NCI-H2107 treated with DMSO at 0.1 percent for 48 hours (cell line): Measurements from ENCODE around the gene SLC11A1.

Source experiments
- DNase-seq: peaks from one replicate; lab custom pipeline; 2025; ENCODE audit not compliant: unreplicated experiment; lab: John Stamatoyannopoulos, UW

The SLC11A1 gene

DNA sequence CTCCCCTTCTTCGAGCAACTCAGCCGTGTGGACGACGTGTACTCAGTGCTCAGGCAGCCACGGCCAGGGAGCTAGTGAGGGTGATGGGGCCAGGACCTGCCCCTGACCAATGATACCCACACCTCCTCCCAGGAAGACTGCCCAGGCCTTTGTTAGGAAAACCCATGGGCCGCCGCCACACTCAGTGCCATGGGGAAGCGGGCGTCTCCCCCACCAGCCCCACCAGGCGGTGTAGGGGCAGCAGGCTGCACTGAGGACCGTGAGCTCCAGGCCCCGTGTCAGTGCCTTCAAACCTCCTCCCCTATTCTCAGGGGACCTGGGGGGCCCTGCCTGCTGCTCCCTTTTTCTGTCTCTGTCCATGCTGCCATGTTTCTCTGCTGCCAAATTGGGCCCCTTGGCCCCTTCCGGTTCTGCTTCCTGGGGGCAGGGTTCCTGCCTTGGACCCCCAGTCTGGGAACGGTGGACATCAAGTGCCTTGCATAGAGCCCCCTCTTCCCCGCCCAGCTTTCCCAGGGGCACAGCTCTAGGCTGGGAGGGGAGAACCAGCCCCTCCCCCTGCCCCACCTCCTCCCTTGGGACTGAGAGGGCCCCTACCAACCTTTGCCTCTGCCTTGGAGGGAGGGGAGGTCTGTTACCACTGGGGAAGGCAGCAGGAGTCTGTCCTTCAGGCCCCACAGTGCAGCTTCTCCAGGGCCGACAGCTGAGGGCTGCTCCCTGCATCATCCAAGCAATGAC is 22.4 kb downstream of the SLC11A1 start:
- DNase-seq: no peak

DNA sequence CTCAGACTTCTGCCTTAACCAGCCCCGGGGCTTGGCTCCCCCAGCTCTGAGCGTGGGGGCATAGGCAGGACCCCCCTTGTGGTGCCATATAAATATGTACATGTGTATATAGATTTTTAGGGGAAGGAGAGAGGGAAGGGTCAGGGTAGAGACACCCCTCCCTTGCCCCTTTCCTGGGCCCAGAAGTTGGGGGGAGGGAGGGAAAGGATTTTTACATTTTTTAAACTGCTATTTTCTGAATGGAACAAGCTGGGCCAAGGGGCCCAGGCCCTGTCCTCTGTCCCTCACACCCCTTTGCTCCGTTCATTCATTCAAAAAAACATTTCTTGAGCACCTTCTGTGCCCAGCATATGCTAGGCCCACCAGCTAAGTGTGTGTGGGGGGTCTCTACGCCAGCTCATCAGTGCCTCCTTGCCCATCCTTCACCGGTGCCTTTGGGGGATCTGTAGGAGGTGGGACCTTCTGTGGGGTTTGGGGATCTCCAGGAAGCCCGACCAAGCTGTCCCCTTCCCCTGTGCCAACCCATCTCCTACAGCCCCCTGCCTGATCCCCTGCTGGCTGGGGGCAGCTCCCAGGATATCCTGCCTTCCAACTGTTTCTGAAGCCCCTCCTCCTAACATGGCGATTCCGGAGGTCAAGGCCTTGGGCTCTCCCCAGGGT is 23.1 kb downstream of the SLC11A1 start:
- DNase-seq: no peak

DNA sequence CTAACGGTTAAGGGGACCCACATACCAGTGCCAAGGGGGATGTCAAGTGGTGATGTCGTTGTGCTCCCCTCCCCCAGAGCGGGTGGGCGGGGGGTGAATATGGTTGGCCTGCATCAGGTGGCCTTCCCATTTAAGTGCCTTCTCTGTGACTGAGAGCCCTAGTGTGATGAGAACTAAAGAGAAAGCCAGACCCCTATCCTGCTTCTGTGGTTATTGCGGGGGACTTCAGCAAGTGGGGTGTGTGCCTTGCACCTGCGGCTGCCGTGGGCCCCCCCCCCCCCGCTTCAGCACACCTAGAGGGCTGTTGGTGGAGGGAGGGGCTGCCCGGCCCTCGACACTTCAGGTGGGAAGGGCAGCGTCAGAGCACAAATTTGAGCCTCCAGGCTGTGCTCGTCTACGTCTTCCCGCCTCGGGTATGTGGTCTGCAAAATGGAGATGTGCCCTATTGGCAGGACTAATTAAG is 23.7 kb downstream of the SLC11A1 start:
- DNase-seq: no peak

DNA sequence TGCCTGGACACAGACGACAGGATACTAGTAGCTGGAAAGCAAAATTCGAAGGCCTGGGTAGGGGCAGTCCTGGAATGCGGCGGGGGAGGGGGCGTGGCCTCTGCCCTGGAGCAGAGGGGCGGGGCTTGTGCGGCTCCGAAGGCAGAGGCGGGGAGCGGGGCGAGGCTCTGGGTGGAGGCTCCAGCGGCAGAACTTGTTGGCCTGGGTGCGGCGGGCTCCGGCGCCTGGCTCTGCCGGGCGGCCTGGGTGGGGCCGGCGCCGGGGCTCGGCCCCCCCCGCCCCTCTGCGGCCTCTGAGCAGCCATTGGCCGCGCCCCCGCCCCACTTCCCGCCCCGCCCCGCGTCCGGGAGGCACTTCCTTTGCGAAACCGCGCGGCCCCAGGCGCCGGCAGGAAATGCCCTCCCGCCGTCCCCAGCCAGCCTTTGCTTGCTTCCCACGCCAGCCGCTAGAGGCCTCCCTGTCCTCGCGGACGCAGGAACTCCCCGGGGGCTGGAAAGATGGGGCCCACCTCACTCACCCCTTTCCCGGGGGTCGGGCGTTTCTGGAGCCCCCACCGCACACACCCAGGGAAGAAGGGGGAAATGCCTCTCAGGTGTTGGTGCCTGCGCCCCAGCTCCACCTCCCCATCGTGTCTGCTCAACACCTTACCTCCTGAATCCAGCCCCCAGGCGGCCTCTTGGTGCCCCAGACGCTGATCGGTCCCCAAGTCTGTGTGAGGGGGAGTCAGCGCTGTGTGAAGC is 24.3 kb downstream of the SLC11A1 start:
- peak; percentile 77 for DNase-seq

DNA sequence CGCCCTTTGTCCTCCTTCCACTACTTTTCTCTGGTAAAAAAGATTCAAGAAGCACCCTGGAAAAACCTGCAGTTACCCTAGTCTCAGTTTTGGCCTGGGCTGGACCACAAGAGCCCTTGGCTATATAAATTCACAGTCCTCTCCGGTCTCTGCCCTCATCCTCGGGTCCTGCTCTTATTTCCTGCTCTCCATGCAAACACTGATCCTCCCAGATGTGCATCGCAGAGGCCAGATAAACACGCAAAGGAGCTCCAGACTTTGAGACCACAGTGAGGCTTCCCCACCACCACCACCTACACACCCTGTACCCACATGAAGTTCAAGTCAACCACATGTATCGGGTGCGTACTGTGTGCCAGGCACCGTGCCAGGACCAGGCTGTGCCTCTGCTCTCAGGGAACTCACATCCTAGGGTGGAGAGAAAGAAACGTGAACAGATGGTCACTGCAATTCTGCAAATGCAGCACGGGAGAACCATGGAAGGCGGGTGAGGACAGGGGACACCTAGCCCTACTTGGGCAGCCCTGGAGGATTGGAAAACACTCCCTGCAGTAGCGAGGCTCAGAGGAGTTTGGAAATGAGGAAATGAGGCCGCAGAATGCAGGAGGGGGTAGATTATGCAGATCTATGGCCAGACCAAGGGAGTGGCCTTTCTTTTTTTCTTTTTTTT is 25.0 kb downstream of the SLC11A1 start:
- peak; percentile 12 for DNase-seq

DNA sequence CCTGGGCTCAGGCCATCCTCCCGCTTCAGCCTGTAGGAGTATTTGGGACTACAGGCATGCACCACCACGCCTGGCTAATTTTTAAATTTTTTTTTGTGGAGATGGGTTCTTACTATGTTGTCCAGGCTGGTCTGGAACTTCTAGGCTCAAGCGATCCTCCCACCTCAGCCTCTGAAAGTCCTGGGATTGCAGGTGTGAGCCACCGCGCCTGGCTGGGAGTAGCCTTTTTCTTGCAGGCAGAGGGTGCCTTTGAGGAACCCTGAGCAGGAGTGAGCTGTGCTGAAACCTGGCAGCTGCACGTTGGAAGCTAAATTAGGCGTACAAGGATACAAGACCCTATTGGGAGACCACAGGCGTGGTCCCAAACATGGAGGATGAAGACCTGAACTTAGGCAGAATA is 25.6 kb downstream of the SLC11A1 start:
- no peak for DNase-seq

DNA sequence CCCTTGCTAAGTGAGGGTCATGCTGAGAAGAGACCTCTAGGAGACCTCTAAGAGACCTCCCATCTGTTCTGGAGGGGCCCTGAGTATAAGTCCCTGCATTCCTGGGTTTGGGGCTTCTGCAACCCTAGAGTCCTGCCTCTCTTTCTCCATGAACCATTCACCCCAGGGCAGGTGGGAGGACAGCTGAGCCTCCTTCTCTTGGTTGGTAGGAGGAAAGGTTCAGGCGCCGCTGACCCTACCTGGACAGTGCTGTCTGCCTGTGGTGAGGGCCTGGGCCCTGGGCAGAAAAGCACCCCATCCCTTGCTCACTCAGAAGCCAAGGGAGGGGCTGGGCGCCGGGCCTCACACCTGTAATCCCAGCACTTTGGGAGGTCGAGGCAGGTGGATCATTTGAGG is 36.2 kb downstream of the SLC11A1 start:
- DNase-seq: no peak

DNA sequence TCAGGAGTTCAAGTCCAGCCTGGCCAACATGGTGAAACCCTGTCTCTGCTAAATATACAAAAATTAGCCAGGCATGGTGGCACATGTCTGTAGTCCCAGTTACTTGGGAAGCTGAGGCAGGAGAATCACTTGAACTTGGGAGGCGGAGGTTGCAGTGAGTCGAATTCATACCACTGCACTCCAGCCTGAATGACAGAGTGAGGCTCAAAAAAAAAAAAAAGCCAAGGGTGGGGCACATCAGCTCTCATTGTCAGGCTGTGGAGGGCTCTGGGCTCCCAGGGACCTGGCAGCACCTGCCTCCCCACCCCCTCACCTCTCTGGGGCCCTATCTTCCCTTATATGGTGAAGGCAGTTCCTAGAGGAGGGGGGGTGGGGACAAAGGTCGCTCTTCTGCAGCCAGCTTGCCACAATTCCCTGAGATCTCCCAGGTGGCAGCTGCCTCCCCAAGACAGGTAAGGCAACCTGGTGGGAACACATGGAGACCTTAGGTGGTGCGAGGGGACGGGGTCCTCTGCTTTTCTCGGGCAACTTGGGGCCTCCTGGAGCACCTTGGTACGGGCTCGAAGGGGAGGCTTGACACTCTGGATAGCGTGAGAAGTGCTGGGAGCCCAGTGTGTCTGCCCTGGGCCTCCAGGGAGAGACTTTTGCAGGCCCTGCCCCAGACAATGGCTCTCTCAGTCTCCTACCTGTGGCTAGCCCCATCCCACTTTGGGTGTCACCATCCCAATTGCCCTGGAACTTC is 36.8 kb downstream of the SLC11A1 start, which contains the start of gene VIL1:
Gene VIL1 (plus strand): TSS at position 407 of the 742 bp plus-strand sequence. CDS start 4,656 bp downstream, outside the sequence.
- no peak for DNase-seq

DNA sequence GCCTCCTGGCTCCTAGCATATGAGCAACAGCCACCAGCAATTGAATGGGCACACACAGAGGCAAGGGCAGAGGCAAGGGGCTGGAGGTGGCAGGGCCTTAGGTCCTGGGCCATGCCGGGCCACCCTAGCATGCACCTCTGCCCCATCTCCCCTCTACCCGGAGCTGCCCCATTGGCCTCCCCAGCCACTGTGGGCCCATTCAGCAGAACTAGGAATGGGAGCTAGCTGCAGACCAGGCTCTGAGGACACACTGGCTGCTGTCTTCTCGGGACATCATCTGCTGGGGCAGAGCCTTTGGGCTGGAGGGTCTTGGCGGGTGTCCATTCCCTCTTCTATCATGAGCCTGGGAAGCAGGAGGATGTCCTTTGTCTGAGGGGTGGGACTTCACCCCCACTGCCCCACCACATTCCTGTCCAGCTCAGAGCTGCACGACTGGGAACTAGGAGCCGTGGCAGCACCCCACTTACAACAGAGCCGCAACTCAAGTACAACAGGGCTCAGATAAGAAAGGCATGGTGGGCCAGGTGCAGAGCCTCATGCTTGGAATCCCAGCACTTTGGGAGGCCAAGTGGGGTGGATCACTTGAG is 37.6 kb downstream of the SLC11A1 start:
- no peak for DNase-seq

DNA sequence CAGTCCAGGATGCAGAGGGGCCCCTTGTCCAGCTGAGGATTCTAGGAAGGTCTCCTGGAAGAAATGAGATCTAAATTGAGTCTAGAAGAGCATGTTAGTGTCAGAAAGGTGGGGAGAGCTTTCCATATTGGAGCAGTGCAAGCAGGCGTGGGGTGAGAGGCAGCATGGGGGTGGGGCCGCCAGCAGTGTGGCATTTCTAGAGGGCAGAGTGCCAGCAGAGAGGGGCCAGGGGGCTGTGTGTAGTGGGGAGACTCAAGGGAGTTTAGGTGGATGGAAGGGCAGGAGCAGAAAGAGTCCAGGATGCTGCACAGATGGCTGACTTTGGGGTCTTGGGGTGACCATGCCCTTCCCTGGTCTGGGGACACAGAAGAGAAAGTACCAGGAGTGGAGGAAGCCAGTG is 39.0 kb downstream of the SLC11A1 start:
- DNase-seq: no peak

DNA sequence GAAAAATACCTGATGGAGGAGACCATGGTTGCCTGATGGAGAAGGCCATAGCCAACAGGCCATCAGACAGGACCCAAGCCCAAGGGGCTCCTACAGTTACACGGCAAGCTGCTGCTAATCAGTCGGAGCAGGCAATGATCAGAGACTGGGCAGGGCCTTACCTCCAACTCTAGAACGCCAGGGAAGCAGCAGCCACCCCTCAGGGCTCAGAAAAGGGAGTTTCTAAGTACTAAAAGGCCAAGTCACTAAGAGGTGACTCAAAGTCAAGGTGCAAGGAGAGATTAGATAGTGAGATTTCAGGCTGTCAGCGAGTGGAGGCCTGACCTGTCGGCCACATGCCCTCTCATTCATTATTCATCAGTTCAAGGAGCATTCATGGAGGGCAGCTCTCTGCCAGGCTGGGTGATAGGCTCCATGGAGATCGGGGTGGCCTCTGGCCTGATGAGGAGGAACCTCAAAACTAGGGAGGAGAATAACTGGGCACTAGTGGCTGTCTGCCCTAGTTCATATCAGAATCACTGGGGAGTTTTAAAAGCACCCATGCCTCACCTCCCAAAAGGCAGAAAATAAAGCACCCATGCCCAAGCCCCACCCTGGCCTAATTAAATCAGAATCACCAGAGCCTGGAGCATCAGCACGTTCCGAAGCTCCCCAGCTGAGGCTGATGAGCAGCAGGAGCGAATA is 40.5 kb downstream of the SLC11A1 start:
- DNase-seq: no peak

DNA sequence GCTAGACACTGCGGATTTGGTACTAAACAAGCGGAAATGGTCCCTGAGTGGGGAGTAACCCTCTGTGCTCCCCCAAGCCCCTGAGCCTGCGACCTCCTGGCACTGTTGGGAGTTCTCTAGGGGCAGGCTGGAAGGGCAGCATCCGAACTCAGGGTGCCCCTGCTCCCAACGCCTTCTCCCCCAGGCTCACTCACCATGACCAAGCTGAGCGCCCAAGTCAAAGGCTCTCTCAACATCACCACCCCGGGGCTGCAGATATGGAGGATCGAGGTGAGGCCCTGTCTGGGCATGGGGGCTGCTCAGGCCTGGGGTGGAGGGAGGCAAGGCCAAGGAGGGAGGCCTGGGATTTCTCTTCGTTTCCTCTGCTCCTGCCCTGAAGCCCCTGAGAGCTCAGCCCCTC is 41.5 kb downstream of the SLC11A1 start:
- no peak for DNase-seq

DNA sequence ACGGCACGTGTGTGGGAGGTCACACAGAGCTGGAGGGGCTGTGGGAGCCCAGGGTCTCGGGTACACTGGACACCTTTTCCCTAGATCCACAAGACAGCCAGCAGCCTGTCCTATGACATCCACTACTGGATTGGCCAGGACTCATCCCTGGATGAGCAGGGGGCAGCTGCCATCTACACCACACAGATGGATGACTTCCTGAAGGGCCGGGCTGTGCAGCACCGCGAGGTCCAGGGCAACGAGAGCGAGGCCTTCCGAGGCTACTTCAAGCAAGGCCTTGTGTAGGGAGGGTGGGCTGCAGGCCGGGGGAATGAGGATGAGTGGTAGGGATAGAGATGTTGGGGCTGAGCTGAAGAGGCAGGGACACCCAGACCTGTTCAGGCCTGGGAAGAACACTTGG is 43.5 kb downstream of the SLC11A1 start:
- DNase-seq: no peak

DNA sequence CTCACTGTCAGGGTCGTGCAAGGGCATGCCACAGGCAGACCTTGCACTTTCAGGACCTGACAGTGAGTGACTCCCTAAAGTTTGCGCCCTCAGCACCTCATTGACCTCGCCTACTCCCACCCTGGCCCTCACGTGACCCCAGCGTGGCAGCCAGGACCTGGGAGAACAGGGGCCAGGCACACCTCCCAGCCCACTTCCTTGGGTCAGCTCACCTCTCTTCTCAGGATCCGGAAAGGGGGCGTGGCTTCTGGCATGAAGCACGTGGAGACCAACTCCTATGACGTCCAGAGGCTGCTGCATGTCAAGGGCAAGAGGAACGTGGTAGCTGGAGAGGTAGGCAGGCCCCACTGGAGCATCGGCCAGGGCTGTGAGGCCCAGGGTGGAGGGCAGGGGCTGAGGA is 45.7 kb downstream of the SLC11A1 start:
- no peak for DNase-seq

DNA sequence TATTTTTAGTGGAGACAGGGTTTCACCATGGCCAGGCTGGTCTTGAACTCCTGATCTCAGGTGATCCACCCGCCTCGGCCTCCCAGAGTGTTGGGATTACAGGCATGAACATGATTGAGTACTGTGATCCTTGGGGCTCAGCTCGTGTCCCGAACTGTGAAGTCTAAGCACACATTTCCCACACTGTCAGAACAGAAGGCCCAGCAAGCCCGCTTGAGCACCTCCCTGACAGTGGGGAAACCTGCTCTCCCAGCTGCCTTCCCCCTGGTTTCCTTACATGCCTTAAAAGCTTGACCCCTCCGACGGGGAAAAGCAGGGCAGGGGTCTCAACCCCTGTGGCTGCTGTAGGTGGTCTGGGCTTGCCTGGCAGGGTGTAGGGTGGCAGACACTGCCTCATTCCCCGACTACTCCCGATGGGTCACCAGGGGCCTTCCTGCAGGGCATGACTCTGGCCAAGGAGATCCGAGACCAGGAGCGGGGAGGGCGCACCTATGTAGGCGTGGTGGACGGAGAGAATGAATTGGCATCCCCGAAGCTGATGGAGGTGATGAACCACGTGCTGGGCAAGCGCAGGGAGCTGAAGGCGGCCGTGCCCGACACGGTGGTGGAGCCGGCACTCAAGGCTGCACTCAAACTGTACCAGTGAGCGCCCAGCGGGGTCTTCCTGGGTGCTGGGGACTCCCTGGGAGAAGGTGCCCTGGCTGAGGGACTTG is 46.9 kb downstream of the SLC11A1 start:
- no peak for DNase-seq

DNA sequence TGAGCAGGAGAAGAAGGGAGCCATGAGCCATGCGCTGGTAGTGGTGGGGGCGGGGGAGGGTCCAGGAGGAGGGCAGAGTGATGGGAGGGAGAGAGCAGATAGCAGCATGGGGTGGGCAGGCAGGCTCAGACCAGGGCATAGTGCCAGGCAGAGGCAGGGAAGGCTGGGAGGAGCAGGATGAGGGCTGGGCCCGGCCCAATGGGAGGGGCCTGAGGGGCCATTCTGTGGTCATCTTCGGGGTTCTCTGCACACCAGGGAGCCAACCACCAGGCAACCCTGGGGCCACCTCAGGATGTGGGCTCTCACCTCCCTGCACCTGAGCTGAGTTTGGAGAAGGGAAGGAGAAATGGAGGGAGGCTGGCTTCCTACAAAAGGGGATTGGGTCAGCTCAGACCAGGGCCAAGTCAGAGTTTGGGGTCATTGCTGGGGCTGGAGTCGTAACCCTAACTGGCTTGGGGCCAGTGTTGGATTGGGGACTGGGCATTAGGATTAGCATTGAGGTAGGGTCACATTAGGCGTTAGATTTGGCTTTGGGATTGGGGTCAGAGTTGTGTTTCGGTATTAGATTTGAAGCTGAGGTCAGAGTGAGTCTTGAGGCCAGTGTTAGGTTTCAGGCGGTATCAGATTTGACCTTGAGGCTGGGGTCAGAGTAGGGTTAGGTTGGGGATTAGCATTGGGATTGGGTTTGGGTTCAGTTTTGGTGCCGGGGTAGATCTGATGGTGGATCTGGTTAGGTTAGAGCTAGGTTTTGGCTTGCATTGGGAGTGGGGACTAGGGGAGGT is 48.0 kb downstream of the SLC11A1 start:
- DNase-seq: no peak

DNA sequence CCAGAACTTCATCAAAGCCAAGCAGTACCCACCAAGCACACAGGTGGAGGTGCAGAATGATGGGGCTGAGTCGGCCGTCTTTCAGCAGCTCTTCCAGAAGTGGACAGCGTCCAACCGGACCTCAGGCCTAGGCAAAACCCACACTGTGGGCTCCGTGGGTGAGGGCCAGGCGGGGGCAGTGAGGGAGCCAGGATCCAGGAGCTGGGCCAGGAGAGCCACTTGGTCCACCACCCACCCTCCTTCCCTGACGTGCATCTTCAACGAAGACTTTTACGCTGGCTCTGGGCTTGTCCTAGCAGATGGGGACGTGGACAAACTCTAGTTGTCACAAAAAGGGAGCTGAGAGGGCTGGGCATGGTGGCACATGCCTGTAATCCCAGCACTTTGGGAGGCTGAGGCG is 48.6 kb downstream of the SLC11A1 start:
- no peak for DNase-seq

DNA sequence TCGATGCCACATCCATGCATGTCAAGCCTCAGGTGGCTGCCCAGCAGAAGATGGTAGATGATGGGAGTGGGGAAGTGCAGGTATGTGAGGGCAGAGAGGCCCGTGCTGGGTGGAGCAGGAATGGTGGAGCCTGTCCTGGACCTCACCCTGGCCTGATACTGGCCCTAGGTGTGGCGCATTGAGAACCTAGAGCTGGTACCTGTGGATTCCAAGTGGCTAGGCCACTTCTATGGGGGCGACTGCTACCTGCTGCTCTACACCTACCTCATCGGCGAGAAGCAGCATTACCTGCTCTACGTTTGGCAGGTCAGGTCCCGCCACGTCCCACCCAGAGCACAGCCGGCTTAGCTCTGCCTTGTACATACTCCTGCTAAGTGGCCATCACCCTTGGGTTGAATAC is 49.8 kb downstream of the SLC11A1 start:
- no peak for DNase-seq
